ENCODE data around the gene GLRA3.

The GLRA3 gene

GRCh38 chr4:174591243-174592021, 237.6 kb downstream of the GLRA3 start:
- DNase-seq = no peak

DNA sequence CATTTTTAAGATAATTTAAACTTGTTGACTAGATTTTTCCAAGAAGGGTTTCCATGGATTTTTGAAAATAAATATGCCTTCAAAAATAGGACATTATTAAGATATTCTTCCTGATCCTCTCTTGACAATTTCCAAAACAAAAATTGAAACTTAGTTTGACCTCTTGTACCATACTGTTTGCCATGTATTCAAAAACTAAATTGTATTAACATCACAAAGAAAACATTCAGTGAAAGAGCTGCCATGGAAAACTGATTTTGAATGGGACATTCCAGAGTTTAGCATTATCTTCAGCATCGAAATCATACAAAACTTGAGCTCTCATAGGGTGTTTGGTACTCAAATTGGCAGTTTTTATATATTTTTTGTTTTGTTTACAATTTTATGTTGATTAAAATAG, 238.7 kb downstream of the GLRA3 start:
- DNase-seq = no peak

Data from activated T-cell treated with anti-CD3 and anti-CD28 coated beads, Interleukin-2, amount 50 U/mL, for 48 hours (primary cell).